GM23338 (cell line): ENCODE data around the gene SNRPA1.

Experiments used
- CREB1 ChIP-seq: fragments of 250-450 bp; sonication (Bioruptor Pico); IDR thresholded peaks from 2 replicates; pipeline ENCODE4 v1.5.0; 2020; ENCODE audit warnings: low read depth, mild to moderate bottlenecking, moderate library complexity
- EZH2 ChIP-seq: fragments of 200-600 bp; sonication (generic); IDR thresholded peaks from one replicate; pipeline ENCODE4 v1.8.0; 2017; ENCODE audit warnings: antibody characterized with exemption, mild to moderate bottlenecking, low read depth; ENCODE audit not compliant: unreplicated experiment
- EZH2phosphoT487 ChIP-seq: fragments of 200-600 bp; sonication (generic); IDR thresholded peaks from one replicate; pipeline ENCODE4 v1.8.1; 2018; ENCODE audit warnings: antibody characterized with exemption; ENCODE audit not compliant: unreplicated experiment
- JUNB ChIP-seq: IDR thresholded peaks from one replicate; pipeline ENCODE4 v1.6.1; 2016; ENCODE audit warnings: antibody characterized with exemption; ENCODE audit not compliant: unreplicated experiment
- POLR2AphosphoS5 ChIP-seq: IDR thresholded peaks from 2 replicates; pipeline ENCODE4 v1.6.1; 2016; ENCODE audit warnings: antibody characterized with exemption, low read depth
- STAT1 ChIP-seq: IDR thresholded peaks from one replicate; pipeline ENCODE4 v1.6.1; 2016; ENCODE audit warnings: antibody characterized with exemption; ENCODE audit not compliant: unreplicated experiment
- ZNF114 ChIP-seq: fragments of 250-450 bp; sonication (Bioruptor Pico); IDR thresholded peaks from 2 replicates; pipeline ENCODE4 v1.5.0; 2020; ENCODE audit warnings: mild to moderate bottlenecking, moderate library complexity
- TF ChIP-seq, protein P1 (sequence below), 2 experiments: fragments of 200-600 bp in 1 of 2; sonication (generic) in 1 of 2; conservative IDR thresholded peaks; 2 replicates each; pipeline versions ENCODE4 v1.5.1 to v1.6.1; 2016 to 2017; ENCODE audit warnings: antibody characterized with exemption in 2 of 2, low read depth in 2 of 2, mild to moderate bottlenecking in 2 of 2, moderate library complexity in 1 of 2
- TF ChIP-seq, protein P2 (sequence below): IDR thresholded peaks from 2 replicates; pipeline ENCODE4 v1.6.1; 2016; ENCODE audit warnings: antibody characterized with exemption
- TF ChIP-seq, protein P3 (sequence below): IDR thresholded peaks from one replicate; pipeline ENCODE4 v1.6.1; 2018; ENCODE audit warnings: antibody characterized with exemption; ENCODE audit not compliant: unreplicated experiment
- TF ChIP-seq, protein P4 (sequence below): fragments of 250-450 bp; sonication (Bioruptor Pico); IDR thresholded peaks from 2 replicates; pipeline ENCODE4 v1.5.0; 2020; ENCODE audit warnings: mild to moderate bottlenecking, moderate library complexity

DNA sequence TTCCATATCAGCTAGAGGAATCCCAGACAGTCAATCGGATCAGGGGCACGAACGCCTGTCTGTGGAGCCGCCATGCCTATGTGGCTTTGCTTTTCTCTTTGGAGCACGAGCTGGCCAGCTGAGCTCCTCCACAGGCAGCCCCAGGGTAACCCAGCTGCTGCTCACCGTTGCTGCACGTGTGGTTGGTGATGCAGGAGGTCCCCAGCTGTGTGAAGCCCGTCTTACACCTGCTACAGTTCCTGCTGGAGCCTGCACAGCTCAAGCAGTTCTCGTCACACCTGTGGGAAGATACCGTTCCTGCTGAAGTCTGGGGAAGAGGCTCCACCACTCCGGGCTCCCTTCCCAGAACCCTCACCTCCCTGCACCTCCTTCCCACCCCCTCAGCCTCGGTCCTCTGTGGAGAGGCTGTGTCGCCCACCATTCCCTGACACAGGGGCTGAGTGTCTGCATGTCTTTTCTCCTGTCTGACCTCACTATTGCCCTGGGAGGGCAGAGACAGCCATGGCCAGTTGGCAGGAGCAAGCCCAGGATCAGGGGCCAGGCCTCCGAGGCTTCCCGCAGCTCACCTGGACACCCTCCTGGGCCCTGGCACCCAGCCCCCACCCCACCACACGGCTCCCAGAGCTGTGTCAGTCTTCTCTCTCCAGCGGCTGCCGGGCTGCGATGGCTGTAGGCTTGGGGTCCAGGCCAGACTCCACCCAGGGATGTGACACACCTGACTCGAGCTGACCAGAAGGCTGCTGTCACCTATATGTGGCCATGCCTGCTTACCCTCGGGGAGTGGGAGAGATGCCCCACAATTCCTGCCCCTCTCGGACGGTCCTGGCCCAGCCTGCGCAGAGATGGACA is 12.2 kb upstream of the SNRPA1 start:
- TF ChIP-seq, protein P1, sequence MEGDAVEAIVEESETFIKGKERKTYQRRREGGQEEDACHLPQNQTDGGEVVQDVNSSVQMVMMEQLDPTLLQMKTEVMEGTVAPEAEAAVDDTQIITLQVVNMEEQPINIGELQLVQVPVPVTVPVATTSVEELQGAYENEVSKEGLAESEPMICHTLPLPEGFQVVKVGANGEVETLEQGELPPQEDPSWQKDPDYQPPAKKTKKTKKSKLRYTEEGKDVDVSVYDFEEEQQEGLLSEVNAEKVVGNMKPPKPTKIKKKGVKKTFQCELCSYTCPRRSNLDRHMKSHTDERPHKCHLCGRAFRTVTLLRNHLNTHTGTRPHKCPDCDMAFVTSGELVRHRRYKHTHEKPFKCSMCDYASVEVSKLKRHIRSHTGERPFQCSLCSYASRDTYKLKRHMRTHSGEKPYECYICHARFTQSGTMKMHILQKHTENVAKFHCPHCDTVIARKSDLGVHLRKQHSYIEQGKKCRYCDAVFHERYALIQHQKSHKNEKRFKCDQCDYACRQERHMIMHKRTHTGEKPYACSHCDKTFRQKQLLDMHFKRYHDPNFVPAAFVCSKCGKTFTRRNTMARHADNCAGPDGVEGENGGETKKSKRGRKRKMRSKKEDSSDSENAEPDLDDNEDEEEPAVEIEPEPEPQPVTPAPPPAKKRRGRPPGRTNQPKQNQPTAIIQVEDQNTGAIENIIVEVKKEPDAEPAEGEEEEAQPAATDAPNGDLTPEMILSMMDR (conservative IDR thresholded peaks at IDR 0.05; ENCODE audit: low read depth in 2 of 2): no peak
- no peak for TF ChIP-seq EZH2
- TF ChIP-seq JUNB: no peak
- no peak for TF ChIP-seq POLR2AphosphoS5
- TF ChIP-seq, protein P2, sequence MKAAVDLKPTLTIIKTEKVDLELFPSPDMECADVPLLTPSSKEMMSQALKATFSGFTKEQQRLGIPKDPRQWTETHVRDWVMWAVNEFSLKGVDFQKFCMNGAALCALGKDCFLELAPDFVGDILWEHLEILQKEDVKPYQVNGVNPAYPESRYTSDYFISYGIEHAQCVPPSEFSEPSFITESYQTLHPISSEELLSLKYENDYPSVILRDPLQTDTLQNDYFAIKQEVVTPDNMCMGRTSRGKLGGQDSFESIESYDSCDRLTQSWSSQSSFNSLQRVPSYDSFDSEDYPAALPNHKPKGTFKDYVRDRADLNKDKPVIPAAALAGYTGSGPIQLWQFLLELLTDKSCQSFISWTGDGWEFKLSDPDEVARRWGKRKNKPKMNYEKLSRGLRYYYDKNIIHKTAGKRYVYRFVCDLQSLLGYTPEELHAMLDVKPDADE: no peak
- TF ChIP-seq, protein P3, sequence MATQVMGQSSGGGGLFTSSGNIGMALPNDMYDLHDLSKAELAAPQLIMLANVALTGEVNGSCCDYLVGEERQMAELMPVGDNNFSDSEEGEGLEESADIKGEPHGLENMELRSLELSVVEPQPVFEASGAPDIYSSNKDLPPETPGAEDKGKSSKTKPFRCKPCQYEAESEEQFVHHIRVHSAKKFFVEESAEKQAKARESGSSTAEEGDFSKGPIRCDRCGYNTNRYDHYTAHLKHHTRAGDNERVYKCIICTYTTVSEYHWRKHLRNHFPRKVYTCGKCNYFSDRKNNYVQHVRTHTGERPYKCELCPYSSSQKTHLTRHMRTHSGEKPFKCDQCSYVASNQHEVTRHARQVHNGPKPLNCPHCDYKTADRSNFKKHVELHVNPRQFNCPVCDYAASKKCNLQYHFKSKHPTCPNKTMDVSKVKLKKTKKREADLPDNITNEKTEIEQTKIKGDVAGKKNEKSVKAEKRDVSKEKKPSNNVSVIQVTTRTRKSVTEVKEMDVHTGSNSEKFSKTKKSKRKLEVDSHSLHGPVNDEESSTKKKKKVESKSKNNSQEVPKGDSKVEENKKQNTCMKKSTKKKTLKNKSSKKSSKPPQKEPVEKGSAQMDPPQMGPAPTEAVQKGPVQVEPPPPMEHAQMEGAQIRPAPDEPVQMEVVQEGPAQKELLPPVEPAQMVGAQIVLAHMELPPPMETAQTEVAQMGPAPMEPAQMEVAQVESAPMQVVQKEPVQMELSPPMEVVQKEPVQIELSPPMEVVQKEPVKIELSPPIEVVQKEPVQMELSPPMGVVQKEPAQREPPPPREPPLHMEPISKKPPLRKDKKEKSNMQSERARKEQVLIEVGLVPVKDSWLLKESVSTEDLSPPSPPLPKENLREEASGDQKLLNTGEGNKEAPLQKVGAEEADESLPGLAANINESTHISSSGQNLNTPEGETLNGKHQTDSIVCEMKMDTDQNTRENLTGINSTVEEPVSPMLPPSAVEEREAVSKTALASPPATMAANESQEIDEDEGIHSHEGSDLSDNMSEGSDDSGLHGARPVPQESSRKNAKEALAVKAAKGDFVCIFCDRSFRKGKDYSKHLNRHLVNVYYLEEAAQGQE: no peak
- TF ChIP-seq CREB1: no peak
- no peak for TF ChIP-seq EZH2phosphoT487
- TF ChIP-seq, protein P4, sequence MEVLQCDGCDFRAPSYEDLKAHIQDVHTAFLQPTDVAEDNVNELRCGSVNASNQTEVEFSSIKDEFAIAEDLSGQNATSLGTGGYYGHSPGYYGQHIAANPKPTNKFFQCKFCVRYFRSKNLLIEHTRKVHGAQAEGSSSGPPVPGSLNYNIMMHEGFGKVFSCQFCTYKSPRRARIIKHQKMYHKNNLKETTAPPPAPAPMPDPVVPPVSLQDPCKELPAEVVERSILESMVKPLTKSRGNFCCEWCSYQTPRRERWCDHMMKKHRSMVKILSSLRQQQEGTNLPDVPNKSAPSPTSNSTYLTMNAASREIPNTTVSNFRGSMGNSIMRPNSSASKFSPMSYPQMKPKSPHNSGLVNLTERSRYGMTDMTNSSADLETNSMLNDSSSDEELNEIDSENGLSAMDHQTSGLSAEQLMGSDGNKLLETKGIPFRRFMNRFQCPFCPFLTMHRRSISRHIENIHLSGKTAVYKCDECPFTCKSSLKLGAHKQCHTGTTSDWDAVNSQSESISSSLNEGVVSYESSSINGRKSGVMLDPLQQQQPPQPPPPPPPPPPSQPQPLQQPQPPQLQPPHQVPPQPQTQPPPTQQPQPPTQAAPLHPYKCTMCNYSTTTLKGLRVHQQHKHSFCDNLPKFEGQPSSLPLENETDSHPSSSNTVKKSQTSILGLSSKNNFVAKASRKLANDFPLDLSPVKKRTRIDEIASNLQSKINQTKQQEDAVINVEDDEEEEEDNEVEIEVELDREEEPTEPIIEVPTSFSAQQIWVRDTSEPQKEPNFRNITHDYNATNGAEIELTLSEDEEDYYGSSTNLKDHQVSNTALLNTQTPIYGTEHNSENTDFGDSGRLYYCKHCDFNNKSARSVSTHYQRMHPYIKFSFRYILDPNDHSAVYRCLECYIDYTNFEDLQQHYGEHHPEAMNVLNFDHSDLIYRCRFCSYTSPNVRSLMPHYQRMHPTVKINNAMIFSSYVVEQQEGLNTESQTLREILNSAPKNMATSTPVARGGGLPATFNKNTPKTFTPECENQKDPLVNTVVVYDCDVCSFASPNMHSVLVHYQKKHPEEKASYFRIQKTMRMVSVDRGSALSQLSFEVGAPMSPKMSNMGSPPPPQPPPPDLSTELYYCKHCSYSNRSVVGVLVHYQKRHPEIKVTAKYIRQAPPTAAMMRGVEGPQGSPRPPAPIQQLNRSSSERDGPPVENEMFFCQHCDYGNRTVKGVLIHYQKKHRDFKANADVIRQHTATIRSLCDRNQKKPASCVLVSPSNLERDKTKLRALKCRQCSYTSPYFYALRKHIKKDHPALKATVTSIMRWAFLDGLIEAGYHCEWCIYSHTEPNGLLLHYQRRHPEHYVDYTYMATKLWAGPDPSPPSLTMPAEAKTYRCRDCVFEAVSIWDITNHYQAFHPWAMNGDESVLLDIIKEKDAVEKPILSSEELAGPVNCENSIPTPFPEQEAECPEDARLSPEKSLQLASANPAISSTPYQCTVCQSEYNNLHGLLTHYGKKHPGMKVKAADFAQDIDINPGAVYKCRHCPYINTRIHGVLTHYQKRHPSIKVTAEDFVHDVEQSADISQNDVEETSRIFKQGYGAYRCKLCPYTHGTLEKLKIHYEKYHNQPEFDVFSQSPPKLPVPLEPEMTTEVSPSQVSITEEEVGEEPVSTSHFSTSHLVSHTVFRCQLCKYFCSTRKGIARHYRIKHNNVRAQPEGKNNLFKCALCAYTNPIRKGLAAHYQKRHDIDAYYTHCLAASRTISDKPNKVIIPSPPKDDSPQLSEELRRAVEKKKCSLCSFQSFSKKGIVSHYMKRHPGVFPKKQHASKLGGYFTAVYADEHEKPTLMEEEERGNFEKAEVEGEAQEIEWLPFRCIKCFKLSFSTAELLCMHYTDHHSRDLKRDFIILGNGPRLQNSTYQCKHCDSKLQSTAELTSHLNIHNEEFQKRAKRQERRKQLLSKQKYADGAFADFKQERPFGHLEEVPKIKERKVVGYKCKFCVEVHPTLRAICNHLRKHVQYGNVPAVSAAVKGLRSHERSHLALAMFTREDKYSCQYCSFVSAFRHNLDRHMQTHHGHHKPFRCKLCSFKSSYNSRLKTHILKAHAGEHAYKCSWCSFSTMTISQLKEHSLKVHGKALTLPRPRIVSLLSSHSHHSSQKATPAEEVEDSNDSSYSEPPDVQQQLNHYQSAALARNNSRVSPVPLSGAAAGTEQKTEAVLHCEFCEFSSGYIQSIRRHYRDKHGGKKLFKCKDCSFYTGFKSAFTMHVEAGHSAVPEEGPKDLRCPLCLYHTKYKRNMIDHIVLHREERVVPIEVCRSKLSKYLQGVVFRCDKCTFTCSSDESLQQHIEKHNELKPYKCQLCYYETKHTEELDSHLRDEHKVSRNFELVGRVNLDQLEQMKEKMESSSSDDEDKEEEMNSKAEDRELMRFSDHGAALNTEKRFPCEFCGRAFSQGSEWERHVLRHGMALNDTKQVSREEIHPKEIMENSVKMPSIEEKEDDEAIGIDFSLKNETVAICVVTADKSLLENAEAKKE: no peak
- TF ChIP-seq ZNF114: no peak
- no peak for TF ChIP-seq STAT1
